HuH-7.5 (cell line): Measurements from ENCODE around the gene C15orf40.

ENCODE experiments used
- DNase-seq: peaks from one replicate; pipeline ENCODE4 v3.0.0; 2011; ENCODE audit warnings: low spot score

Gene C15orf40

DNA sequence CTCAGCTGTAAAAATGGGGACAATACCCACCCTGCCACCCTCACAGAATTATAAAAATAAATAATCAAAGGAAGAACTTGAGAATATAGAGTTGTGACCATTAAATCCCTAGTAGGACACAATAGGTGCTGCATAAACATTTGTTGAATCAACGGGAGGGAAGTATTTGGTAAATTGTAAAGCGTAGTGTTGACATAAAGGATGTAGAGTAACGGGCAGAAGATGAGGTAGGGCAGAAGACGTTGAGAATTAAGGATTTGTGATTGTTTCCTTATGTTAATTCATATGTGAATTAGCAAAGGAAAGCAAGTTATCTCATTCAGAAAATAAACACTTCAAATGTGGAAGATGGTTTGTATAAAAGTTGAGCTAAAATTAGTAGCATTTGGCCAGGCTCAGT lies 18.3 kb downstream of the C15orf40 start:
- DNase-seq = no peak

DNA sequence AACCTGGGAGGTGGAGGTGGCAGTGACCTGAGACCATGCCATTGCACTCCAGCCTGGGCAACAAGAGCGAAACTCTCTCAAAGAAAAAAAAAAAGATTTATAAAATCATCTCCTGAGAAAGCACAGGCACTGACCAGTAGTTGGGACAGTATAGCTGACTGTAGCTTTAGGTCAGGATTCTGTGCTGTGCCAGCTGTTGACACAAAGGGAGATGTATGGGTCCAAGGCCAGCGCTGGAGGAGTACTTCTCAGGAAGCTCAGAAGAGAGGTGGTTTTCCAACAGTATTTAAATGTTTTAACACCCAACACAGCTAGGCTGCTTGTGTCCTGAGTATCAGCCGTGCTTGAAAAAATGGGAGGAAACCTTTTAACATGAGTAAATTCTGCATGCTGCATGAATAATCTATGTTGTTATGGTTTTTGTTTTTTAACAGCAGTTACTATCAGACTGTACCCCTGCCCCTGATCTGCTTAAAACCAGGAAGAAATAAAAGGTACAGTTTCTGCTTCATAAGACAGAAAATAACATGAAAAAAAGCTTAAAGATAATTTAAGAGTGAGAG lies 18.9 kb downstream of the C15orf40 start:
- no peak for DNase-seq

DNA sequence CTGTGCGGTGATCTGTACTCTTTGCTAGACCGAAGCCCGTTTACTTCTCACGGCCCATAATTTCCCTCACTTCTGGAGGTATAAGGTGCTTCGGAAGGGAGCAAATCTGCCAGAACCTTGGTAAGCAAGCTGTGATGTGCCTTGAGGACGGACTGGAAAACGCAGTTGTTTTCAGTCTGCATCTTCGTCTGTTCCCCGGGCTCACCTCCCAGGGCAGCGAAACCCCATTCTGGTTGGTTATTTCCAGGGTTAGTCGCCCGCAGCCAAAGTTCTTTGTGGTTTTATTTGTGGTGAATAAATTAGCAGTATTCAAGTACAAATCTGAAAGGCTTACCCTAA lies 25.0 kb downstream of the C15orf40 start:
- DNase-seq = peak; percentile 58

DNA sequence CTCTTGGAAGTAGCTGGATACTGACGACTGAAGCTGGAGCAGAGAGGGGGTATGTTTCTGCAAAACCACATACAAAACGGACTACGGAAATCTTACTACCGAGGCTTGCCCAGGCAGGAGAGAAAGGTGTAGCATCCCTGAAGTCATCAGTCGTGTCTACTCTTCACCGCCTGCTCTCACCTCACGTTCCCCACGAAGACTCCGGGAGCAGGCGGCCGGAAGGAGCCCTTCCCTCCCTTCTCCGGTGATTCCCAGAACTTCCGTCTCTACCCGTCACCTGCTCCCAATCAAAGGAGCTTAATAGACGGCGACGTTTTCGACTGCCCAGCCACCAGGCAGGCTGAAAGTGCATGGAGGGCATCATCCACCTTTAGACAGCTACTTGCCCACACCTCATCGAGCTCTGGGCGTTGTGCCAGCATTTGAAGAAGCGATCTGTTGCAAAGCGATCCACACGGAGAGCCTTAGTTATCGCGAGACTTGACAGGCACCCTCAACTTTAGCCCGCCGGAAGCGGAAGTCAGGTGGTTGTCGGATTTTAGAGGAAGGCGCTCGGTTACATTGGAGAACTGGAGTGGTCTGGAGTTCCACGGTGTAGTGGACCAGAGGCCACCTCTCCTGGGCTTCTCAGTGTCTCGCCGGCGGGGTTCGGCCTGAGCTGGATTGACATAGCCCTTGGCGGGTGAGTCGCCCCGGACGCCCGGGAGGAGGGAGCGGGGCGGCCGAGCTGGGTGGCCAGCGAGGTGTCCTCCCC lies 25.6 kb downstream of the C15orf40 start, which contains the start of gene RAMAC:
RAMAC (plus strand) TSS at position 523 of the 754 bp plus-strand sequence. CDS start 2,809 bp downstream, outside the sequence.
- peak; percentile 84 for DNase-seq

DNA sequence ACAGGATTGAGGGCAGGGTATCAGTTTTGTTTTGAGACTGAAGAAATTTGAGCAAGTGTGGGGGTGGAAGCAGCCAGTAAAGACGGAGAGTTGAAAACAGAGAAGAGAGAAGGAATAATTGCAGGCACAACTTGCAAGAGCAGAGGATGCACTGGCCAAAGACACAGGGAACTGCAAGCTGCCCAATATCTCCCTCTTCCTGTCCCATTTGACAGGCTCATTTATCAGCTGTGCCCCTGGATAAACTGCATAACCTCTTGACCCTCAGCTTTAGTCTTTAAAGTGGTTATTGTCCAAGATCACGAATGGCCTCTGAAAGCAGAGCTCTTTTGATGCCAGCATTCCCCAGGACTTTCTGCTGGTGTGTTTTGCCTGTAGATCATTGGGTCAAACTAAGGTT lies 30.5 kb downstream of the C15orf40 start:
- DNase-seq = no peak

DNA sequence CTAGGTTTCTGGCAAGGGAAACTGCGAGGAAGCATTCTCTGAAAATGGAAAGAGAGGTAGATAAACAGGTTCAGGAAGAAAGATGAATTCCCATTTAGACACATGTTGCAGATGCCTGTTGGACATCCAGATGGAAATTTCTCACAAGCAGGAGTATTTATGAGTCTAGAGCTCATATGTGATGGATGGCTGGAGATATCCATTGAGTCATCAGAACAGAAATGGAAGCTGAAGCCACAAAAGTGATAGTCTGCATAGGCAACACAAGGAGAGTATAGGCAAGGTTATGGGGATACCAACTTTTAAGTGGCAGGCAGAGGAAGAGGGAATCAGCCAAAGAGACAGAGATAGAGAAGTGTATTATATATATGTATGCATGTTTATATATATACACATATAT lies 31.7 kb downstream of the C15orf40 start:
- no peak for DNase-seq

DNA sequence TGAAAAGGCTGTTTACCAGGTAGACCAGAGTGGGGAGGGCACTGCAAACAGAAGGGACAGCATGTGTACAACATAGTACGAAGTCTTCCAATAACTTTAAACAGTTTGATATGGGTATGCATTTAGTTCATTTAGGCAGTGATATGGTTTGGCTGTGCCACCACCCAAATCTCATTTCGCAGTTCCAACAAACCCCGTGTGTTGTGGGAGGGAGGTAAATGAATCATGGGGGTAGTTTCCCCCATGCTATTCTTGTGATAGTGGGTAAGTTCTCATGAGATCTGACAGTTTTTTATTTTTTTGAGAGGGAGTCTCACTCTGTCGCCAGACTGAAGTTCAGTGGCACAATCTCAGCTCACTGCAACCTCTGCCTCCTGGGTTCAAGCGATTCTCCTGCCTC lies 33.0 kb downstream of the C15orf40 start:
- DNase-seq = no peak

DNA sequence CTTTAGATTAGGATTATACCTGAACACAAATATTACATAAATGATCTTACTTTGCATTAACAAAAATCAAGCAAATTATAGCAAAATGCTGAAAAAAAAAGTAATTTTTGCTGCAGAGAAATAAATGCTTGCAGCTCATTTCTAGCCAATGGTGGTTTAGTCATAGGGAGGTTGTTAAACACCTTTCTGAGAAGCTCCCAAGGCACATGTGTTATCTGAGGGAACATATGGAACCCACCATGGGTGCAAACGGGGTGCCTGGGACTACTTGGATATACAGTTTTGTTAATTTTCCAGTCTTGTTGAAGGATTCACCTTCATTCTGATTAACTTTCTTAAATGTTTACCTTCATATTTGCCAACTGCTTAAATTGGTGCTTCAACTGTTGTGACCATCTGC lies 34.4 kb downstream of the C15orf40 start:
- no peak for DNase-seq

DNA sequence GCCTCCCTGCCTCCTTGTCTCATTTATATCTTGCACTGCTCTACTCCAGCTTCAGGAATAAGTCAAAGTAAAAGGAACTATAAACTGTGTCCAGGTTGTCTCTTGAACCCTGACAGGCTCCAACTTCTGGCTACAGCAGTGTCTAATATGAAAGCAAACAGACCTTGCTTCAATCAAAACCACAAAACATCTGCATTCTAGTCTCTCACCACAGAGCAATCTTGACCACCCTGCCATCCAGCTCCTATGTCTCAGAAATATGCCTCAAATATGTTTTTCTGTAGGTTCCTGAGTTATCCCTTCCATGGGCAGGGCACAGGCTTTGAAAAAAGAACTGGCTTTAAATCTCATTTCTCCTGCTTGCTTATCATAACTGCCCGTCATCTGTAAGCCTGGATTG lies 38.4 kb downstream of the C15orf40 start:
- DNase-seq = no peak

DNA sequence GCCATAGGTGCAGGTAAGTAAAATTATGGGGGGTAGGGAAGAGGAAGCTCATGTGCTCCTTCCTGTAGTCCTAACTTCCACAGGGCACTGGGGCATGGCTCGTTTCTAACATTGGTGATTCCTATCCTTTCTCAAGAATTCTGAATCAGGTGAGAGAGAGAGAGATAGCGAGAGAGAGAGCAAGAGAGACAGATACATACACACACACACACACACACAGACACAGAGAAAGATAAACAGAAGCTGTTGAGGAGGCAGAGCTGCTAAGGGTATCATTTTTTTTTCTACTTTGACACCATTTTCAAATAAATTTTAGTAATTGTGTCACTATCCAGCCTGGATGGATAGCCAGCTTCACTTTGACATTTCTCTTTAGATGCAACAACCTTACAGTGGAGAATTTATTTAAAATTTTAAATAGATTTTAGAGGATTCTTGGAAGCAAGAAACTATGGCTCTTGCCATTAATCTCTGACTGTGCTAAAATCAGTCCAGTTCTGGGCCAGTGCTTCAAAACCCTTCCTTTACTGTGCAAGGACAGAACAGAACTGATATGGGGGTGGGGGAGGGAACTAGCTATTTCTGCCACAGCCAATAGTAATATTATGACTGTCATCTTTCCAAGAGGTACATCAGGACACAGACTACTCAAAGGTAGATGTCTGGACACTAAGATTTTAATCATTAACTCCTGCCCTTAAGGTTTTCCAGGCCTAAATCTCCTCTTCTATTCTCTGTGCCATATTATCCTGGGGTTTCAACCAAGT lies 40.0 kb downstream of the C15orf40 start:
- DNase-seq = no peak

DNA sequence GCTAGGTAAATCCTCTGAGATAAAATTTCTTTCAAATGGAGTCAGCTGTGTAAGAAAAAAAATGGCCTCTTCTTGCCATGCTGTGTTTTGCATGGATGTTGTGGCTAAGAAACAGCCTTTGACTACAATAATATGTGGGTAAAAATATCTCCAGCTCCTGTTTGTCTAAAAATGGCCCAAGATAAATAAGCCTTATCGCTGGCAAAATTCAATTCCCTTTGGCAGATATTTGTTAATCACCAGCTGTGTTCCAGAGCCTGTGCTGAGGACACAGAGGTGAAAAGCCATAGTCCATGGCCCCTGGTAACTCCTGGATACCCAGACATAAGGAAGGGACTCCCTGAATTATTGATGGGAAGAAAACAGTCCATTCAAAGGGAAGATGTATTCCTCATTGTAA lies 40.7 kb downstream of the C15orf40 start:
- DNase-seq = no peak

DNA sequence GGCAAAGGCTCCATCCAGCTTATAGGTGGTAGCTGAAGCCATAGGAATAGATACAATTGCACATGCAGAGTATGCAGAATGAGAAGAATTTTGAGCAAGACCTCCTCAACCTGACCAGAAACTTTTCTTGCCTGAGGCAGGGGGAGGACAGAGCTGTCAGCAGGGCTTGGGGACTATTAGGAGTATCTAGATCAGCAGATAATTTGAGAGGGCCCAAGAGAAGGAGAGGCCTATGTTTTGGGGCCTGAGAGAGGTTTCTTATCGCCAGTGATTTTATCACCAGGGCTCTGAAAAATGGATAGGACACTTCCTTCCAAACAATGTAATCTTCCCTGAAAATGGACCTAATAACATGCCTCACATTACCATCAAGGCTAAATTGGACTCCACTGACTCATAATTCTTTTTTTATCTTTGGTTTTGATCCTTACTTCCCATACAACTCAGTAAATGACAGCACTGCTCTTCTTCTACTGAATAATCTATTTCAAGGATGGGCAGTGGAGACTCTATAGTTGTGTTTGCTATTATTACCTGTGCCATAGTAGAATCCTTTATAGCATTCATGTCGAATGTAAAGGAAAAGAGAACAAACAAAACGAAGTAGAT lies 41.3 kb downstream of the C15orf40 start:
- DNase-seq = no peak

DNA sequence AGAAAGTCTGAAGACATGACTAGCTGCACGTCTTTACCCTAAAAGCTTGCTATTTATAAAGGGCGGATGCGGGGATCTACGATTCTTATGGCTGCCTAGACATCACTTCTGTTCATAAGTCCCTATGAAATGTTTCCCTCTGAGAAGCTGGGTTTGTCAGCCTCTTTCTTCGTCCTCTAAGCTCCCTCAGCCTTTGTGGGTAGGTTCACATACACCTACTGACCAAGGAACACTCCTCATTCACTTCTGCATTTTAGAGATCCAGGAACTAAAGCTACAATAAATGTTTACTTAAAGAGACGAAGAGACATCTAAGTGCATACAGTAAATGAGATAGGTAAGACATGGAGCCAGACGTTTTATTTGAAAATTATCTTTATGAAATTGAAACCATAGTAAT lies 42.1 kb downstream of the C15orf40 start:
- no peak for DNase-seq

DNA sequence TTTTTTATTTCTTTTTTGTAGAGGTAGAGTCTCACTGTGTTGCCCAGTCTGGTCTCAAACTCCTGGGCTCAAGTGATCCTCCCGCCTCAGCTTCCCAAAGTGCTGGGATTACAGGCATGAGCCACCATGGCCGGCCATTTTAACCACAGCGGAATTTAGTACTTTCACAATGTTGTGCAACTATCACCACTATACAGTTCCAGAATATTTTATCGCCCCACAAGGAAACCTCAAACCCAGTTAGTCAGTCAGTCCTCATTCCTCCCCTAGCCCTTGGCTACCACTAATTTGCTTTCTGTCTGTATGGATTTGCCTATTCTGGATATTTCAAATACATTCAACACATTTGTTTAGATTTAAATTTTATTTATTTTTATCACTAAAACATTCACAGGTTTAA lies 43.4 kb downstream of the C15orf40 start:
- DNase-seq = no peak

DNA sequence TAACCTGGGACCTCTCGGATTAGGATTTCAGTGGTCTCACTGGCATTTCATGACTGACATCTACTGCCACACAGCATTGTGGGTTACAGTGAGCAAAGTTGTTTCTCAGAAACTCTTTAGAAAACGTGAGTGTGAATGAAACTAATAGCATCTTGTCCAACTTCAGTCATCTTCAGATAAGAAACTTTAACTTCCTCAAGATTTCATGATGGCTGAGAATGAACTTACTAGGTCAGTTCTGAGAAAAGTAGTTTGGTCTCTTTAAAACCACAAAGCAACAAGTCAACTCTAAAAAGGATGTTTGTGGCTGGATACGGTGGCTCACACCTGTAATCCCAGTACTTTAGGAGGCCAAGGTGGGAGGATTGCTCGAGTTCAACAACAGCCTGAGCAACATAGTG lies 44.8 kb downstream of the C15orf40 start:
- no peak for DNase-seq

DNA sequence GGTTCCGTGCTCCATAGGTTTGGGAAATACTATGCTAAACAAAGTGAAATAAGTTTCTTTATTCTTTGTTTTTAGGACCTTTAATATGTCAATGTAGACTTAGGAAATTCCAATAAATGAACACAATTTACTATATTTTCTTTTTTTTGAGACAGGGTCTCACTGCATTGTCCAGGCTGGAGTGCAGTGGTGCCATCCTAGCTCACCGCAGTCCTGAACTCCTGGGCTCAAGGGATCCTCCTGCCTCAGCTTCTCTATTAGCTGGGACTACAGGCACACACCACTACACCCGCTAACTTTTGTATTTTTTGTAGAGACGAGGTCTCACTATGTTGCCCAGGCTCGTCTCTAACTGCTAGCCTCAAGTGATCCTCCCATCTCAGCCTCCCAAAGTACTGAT lies 46.5 kb downstream of the C15orf40 start:
- no peak for DNase-seq

DNA sequence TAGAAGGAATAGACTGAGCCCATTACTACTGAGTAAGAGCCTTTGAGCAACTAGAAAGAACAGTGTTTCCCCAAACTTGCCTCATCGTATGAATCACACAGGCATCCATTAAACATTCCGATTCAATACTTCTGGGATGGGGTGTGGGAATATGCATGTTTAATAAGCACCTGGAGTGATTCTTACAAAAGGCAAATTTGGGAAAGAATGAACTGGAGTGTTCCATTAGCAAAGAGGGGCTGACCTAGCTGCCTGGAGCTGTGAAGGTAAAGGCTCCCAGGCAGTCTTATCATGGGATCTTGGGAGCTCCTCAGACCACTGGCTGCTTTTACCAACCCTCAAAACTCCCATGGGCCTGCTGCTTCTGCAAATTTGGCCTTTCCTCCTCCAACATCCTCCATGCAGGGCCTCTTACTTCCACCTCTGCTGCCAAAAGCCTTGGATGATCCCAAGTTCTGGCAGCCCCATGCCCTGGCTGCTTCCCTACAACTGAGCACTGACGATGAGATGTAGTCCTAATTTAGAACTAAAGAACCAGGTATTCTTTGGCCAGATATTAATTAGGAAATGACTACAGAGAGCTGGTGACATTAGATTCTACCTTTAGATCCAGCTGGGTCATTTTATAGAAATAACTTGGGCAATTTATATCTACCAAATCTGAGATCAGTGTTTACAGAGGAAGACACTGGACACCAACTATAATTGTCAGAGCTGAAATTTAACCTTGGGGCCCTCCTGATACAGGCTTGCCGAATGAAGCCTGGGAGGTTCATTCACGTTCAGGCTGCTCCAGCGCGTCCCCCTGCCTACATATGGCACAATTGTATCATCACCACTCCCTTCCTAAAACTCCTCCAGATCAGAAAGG lies 47.7 kb downstream of the C15orf40 start:
- DNase-seq = no peak

DNA sequence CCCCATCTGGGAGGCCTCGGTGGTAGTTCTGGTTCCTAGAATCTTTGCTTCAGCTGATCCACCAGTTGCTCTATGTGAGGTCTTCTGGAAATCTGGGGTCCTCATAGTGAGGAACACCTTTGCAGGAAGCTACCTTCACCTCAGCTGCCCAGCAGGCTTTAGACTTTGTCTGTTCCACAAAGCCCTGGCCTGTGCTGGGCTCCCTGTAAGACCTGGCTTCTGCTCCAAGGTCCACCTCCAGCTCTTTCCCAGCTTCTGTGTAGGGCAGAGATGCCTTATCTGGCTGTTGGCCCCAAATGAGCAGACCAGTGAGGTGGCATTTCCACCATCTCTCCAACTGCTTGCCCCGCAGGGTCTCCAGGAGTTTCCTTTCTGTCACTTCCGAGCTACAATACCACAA lies 50.7 kb downstream of the C15orf40 start:
- DNase-seq = no peak

DNA sequence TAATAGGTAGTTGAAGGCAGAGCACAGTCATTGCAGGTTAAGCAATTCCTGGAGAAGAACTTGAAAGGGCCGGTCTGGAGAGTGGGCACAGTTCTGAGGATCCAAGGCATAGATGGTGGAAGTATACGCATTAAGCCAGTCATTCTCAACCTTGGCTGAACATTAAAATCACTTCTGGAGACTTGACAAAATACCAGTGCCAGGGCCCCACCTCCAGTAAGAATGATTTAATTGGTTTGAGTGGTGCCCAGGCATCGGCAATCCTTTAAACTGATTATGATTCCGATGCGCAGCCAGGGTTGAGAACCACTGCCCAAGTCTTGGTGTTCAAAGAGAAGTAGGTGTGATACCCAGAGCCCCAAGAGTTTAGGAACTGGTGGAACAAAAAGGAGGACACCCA lies 52.0 kb downstream of the C15orf40 start:
- DNase-seq = no peak

DNA sequence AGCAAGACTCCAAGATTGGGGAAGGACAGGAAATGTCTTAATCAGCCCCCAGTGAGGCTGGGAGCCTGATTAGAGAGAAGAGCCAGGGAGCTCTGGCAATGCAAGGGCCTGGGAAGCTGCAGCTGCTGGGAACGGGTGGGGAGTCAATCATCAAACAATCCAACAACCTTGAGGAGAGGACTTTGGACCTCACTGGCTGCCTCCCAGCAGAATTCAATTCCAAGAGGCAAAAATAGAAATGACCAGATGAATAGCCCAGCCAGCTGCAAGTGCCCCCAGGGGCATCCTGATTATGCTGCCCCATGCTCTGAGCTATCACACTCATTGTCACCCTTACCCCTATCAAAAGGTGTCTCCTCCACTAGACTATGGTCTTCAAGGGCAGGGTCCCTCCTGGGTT lies 52.8 kb downstream of the C15orf40 start:
- no peak for DNase-seq

DNA sequence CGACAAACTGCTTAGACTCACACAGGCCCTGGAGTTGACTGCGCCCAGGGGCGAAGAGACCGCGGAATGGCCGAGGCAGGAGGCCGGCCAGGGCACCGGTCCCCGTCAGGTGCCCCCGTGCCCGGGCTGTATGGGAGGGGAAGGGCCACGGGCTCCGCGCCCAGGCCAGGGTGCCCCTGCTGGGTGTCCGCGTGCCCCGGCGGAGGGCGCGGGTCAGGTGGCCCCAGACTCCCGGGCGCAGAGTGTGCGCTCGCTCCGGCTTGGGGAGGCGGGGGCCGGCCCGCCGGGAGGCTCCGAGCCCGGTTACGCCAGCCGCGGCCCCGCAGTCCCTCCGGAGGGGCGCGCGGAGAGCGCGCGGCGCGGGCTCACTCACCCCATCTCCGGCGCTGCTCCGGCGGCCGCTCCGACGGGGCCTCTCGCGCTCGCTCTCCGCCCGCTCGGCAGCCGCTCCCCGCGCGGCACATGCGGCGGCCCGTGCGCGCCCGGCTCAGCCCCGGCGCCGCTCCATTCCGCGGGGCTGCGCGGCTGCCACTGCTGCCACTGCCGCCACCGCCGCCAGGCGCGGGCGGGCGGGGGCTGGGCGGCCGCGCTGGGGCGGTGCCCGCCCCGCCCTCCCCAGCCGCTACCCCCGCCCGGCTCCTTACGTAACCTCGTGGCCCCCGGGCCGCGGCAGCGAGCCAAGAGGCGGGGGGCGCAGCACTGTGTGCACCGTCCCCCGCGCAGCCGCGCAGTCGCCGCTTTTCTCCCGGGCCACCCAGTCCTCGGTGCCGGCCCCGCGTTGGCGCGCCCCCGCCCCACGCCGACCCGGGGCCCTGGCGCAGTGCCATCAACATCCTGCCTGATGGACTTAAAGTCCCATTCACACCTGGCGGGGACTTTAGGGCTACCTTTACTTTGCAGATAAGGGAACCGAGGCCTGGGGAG lies 59.0 kb downstream of the C15orf40 start, which contains the start of gene HOMER2:
HOMER2 (minus strand) TSS at position 563 of the 924 bp plus-strand sequence; CDS start at position 378, 185 bp downstream.
- DNase-seq = peak; percentile 59
